Measurements from ENCODE around the gene KRTAP1-5.
"Not testable (repeated sequence)": the region's sequence is repeated elsewhere in the genome, so short reads cannot be mapped to it uniquely, and the experiment has no call there.

The KRTAP1-5 gene

DNA sequence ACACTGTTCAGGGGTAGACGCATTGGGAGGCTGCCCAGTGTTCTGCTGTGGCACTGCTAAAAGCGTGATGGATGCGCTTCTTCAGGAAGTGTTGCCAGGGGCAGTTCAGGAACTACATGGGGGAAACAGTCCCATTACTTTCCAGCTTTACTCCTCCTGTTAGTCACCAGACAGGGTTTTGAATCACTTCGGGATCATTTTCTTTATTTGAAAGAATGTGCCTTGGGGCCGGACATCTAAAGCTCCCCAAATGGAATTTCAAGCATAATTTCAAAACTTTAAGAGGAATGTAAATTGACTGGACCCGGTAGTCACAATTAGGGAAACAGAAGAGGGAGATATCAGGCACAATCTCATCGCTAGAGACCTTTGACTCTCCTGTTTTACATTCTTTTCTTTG lies 21.4 kb upstream of the KRTAP1-5 start:
- DNase-seq (ENCODE audit: low read depth in 3 of 3): no peak

DNA sequence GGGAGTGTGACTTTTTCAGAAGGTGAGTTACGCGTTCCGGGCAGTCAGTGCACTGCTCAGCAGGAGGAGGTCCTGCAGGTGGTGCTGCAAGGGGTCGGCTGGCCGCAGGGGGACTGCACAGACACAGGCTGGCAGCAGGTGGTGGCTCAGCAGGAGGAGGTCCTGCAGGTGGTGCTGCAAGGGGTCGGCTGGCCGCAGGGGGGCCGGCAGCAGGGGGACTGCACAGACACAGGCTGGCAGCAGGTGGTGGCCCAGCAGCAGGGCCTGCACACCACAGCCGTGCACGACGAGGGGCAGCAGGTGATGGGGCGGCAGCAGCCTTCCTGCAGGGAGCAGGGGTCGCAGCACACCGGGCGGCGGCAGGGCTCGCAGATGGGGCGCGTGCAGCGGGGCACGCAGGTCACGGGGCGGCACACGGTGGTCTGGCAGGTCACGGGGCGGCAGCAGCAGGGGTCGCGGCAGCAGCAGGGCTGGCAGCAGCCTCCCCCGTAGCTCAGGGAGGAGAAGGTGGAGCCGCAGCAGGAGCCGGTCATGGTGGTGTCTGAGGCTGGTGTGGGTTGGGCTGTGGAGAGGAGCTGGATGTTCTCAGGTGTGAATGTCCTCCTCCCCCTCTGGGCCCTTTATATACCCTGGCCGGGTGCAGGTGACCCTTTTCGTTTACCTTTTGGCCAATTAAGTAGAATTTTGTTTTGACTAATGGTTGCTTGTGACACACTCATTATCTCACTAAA lies 19.9 kb upstream of the KRTAP1-5 start, which contains the start of gene KRTAP2-1:
TSS of gene KRTAP2-1 (minus strand) at position 582 of the 731 bp plus-strand sequence. CDS start at position 533, 49 bp downstream.
- DNase-seq (ENCODE audit: low read depth in 3 of 3): not testable (repeated sequence)

DNA sequence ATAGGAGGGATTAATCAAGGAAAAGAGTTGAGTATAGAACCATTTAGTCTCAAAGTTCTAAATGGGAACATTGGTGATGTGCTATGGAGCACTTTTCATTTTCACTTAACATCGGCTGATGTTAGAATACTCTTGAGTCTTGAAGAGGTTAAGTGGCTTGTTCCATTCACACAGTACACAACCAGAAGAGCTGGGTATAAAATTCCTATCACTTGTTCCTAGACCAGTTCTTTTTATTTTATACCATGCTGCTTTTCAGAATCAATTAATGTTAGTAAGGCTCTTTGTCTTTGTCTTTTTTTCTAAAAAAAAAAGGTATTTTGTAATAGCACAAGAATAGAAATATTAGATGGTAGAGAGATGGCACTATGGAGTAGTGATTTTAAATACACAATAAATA lies 15.9 kb upstream of the KRTAP1-5 start:
- no peak for DNase-seq (ENCODE audit: low read depth in 3 of 3)

DNA sequence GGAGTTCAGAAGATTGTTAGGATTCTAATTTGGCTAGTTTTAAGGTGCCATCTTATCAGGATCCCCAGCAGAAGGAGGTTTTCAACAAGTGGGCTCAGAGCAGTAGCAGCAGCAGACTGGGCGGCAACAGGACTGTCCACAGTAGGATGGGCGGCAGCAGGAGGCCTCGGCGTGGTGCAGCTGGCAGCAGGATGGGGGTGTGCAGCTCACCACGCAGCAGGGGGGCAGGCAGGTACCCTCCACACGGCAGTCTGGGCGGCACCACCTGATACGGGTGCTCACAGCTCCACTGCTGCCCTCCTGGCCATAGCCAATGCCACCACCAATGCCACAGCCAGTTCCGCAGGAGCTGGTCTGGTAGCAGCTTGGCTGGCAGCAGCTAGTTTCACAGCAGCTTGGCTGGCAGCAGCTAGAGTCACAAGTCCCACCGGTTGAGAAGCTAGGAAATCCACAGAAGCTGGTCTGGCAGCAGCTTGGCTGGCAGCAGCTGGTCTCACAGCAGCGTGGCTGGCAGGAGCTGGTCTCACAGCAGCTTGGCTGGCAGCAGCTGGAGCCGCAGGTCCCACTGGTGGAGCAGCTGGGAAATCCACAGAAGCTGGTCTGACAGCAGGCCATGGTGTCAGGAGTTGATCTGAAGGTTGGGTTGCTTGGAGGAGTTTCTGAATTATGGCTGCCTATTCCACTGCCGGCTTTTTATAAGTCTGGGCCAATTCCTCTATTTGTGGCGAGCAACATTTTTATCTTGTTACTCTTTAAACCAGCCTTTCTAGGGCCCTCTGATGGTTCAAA lies 14.0 kb upstream of the KRTAP1-5 start, which contains the start of gene KRTAP1-1:
TSS of gene KRTAP1-1 (minus strand) at position 668 of the 789 bp plus-strand sequence. CDS start at position 615, 53 bp downstream.
- not testable (repeated sequence) for DNase-seq (ENCODE audit: low read depth in 3 of 3)

DNA sequence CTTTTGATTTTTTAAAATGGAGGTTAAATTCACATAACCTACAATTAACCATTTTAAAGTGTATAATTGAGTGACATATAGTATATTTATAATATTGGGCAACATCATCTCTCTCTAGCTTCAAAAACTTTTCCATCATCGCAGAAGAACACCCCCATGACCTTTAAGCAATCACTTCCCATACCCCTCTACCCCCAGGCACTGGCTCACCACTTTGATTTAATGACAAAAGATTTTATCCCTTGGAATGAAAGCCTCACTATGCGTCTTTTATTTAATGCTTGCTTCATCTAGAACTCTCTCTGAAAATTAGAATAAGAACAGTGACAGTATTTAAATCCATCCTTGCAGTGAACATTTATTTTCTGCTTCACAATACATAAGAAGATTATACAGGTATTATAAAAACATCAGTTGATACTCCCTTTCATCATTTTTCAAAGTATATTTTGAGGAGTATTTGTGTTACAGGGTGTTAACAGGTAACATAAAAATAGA lies 10.9 kb upstream of the KRTAP1-5 start:
- DNase-seq (ENCODE audit: low read depth in 3 of 3): no peak

DNA sequence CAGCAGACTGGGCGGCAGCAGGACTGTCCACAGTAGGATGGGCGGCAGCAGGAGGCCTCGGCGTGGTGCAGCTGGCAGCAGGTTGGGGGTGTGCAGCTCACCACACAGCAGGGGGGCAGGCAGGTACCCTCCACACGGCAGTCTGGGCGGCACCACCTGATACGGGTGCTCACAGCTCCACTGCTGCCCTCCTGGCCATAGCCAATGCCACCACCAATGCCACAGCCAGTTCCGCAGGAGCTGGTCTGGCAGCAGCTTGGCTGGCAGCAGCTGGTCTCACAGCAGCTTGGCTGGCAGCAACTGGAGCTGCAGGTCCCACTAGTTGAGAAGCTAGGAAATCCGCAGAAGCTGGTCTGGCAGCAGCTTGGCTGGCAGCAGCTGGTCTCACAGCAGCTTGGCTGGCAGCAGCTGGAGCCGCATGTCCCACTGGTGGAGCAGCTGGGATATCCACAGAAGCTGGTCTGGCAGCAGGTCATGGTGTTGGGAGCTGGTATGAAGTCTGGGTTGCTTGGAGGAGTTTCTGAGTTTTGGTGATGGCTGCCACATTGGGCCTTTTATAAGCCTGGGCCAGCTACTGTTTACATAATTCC lies 7.4 kb upstream of the KRTAP1-5 start, which contains the start of gene KRTAP1-3:
TSS of gene KRTAP1-3 (minus strand) at position 529 of the 590 bp plus-strand sequence. CDS start at position 476, 53 bp downstream.
- not testable (repeated sequence) for DNase-seq (ENCODE audit: low read depth in 3 of 3)

DNA sequence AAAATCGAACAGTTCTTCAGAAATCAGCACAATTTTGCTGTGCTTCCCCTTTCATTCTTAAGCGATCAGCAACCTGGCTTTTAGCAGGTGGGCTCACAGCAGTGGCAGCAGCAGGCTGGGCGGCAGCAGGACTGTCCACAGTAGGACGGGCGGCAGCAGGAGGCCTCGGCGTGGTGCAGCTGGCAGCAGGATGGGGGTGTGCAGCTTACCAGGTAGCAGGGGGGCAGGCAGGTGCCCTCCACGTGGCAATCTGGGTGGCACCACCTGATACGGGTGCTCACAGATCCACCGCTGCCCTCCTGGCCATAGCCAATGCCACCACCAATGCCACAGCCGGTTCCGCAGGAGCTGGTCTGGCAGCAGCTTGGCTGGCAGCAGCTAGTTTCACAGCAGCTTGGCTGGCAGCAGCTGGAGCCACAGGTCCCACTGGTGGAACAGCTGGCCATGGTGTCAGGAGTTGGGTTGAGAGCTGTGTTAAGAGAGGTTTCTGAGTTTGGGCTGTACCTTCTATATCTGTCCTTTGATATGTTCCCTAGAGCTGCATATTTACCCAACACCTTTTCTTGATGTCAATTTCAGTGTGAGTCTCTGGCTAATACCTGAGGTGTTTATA lies 2.7 kb upstream of the KRTAP1-5 start, which contains the start of gene KRTAP1-4:
TSS of gene KRTAP1-4 (minus strand) at position 563 of the 613 bp plus-strand sequence. CDS start at position 446, 117 bp downstream.
- no peak for DNase-seq (ENCODE audit: low read depth in 3 of 3)

DNA sequence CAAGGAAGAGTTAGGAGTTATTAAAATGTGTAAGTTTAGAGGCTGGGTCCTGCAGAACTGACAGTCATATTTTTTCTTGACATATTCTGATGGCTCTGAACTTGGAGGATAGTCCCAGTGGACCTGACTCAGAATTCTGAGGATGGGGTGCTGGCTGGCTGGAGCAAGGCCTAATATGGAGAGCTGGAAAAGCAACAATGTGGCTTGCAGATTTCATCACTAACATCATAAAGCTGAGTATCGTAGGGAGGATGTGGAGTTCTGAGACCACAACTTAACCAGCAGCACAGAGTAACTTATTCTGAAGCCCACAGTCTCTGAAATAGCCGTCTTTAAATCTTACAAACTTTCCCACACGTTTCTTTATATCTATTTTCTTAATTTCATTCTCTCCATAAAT lies 2.3 kb downstream of the KRTAP1-5 start:
- DNase-seq (ENCODE audit: low read depth in 3 of 3): no peak

DNA sequence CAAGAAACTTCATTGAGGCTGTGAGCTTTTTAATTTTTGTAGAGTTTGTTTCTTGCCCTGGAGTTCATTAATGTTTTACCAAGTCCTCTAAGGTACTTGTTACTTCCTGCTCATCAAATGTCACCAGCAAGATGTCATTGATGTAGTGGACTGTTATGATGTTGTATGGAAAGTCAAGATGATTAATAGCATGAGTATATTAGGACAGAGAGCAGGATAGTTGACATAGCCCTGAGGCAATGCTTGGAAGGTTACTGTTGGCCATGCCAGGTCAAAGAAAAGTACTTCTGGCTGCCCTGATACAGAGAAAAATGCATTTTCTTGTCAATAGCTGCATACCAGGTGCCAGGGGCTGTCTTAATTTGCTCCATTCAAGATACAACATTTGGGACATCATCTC lies 6.7 kb downstream of the KRTAP1-5 start:
- DNase-seq (ENCODE audit: low read depth in 3 of 3): no peak

DNA sequence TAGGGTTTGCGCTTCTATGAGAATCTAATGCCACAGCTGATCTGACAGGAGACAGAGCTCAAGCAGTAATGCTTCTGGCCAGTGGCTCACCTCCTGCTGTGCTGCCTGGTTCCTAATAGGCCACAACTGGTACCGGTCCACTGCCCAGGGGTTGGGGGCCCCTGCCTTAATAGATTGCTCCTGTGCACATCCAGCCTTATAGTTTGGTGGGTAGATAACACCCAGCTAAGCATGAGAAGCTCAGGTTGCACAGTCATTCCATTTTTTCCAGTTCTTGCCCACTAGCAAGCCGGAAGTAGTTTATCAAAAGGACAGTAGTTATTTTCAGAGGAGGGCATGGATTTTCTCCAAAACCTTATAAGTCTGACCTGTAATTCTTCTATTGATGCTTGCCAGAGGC lies 7.6 kb downstream of the KRTAP1-5 start:
- no peak for DNase-seq (ENCODE audit: low read depth in 3 of 3)

DNA sequence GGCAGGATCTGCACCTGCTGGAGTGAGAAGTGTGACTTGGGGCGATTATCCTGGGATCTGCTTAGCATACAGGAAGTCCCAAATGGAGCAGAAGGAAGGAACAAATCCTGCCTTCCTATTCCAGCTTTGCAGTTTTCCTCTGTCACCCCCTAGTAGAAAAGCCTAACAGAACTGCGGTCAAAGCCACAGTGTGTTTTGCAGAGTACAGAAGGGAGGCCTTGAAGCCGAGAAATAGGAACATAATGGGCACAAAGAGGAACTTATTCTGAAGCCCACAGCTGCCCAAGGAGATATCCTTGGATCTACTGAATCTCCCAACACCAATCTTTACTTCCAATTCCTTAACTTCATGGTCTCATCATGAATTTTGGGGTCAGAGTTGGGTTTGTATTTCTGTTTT lies 8.5 kb downstream of the KRTAP1-5 start:
- DNase-seq (ENCODE audit: low read depth in 3 of 3): no peak

DNA sequence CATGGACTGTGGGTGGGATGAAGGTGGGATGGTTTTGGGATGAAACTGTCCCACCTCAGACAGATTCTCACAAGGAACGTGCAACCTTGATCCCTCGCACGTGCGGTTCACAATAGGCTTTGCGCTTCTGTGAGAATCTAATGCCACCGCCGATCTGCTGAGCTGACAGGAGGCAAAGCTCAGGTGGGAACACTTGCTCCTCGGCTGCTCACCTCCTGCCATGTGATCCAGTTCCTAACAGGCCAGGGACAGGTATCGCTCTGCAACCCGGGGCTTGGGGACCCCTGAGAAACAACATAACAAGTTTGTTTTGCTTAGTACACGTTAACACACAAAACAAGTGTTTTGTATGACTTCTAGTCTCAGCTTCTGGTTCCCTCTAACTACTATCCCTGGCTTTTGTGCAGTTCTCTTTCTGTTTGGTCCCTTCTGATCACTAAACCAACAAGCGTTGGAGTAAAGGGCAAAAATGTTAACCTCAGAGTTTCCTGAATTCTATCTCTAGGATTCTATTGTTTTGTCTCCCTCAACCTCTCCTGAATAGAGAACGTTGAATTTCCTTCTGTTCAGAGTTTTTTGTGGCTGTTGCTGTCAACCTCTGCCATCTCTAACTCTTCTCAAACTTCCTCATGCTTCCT lies 10.3 kb downstream of the KRTAP1-5 start:
- no peak for DNase-seq (ENCODE audit: low read depth in 3 of 3)

DNA sequence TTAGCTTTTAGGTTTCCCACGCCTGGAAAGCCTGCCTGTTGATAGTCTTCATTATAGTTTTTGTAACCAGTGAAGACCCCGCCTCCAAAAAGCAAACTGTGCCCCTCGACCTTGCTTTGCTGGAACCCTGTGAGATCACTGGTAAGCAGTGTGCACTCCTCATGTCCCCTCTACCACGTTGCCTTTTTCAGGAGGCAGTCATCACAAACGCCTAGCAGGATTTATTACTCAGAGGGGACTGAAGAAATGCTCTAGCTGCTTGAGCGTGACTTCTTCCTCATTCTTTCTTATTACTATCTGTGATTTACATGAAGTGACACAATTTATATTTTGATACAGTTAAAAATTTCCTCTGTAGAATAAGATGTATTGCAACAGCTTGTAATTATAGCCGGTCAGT lies 11.6 kb downstream of the KRTAP1-5 start:
- DNase-seq (ENCODE audit: low read depth in 3 of 3): no peak

DNA sequence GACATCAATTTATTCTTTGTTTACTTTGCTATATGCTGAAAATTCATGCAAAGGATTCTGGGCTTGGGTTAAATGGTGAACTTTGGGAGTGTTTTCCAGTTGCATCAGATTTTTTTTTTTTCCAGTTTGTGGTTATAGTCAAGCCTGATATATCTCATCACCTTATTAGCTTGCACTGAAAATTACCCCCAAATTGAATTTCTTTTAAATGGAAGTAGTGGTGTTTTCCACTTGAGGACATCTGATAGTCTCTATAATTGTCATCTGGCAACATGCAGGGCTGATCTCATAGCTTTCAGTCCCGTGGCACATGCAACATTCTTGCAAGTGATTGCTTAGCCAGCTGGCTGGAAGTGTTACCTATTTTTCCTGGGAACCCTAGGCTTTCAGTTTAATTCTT lies 13.4 kb downstream of the KRTAP1-5 start:
- no peak for DNase-seq (ENCODE audit: low read depth in 3 of 3)

DNA sequence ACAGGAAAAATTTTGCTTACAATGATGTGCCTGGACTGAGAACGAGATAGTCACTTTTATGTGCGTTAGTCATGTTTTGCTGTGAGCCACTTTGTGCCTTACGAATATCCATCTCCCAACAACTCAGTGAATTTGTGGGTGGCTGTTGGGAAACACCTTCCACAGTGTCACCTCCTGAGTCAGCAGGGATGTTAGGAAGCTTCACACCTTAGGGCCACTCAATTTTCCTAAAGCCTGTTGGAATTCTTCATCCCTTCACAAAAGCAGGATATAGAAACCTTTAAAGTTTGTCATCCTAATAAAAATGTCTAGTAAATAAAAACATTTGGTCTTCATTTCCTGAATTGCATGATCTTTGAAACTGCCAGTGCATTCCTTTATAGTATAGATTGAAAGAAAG lies 13.8 kb downstream of the KRTAP1-5 start:
- no peak for DNase-seq (ENCODE audit: low read depth in 3 of 3)

DNA sequence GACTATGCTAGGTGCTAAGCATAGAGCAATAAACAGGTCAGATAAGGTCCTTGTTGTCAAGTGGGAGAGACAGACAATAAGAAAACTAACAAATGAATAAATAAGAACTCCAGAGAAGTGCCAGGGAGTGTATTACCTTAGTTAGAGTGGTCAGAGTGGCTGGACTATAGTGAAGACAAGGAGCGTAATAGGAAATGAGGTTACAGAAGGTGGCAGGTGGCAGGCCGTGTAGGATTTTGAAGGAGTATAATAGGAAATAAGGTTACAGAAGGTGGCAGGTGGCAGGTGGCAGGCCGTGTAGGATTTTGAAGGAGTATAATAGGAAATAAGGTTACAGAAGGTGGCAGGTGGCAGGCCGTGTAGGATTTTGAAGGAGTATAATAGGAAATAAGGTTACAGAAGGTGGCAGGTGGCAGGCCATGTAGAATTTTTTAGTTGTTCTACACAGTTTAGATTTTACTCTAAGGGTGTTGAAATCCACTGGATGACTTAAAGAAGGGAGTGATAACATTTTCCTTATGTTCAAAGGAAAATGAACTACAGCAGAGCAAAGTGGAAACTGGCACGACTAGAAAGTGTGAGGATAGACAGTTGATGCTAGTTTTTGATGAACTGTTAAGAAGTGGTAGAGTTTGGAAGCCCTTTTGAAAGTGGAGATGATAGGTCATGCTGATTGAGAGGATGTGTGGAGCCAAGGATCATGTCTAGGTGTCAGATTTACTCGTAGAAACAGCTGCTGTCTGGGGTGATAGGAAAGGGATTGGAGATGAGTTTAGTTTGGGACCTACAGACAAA lies 14.5 kb downstream of the KRTAP1-5 start:
- no peak for DNase-seq (ENCODE audit: low read depth in 3 of 3)

DNA sequence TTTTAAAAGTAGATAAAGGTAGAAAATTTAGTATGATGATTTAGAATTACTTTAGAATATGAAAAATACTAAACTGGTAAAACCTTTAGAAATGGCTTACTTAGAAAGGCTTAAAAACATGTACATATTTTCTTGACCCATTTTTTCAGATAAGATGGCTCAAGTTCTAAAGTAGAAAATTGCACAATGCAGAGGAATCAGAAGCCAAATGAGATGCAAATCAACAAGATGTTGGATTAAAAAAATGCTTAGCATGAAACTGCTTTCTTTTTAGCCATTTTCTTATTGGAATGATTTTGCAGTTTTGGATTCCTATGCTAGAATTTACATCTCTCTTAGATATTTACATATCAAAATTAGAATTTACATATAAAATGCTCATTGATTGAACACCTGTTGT lies 16.6 kb downstream of the KRTAP1-5 start:
- no peak for DNase-seq (ENCODE audit: low read depth in 3 of 3)

DNA sequence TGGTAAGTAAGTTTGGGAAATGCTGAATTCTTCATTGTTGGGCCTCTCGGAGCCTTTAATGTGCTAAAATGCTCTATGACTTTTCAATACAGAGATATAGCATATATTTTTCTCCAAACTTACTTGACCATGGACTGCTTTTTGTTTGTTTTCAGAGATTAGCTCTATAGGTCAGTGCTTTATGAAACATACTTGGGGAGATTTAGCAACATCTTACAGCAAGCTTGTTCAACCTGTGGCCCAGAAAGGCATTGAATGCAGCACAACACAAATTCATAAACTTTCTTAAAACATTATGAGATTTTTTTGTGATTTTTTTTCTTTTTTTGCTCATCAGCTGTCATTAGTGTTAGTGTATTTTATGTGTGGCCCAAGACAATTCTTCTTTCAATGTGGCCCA lies 17.1 kb downstream of the KRTAP1-5 start:
- DNase-seq (ENCODE audit: low read depth in 3 of 3): no peak

DNA sequence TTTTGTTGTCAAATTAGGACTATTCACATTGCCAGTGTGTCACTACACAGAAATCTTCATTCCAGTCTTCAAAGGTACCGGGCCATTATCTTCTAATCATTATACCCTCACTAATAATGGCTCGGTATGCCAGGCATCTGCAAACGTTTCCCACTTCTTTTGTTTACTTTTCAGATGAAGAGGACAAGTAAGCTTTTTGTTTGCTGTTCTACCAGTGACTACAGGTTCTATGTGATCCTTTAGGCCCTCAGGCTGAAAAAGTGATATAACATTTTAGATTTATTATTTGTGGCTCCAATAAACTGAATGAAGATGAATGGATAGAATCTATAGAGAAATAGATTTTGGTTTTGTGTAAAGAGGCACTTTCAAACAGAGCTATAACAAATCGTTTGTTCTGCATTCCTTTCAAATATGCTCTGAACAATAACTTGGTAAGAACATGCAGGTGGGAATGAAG lies 17.7 kb downstream of the KRTAP1-5 start:
- DNase-seq (ENCODE audit: low read depth in 3 of 3): no peak

DNA sequence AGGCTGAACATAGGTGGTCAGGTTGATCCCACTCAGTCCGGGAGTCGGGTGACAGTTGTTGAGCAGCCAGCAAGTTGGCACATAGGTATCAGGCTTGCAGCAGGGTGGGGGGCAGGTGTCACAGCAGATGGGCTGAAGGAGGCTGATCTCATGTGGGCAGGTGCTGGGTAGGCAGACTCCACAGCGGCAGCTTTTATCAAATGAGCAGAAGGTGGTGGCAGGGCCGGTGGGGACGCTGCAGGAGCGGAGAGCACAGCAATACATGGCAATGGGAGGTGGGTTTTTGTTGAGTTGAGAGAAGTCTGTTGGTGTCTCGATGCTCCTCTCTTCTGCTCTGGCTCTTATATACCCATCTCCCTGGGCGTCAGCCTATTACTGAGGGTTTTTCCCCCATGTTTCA lies 18.2 kb downstream of the KRTAP1-5 start, which contains the start of gene KRTAP3-1:
TSS of gene KRTAP3-1 (minus strand) at position 318 of the 400 bp plus-strand sequence. CDS start at position 264, 54 bp downstream.
- no peak for DNase-seq (ENCODE audit: low read depth in 3 of 3)
